Panc1 (cell line): ENCODE results near the gene SLC4A5. TPM values are rescaled to one million over a fixed set of nuclear protein-coding genes. Genes with fewer than 3 reads are reported as not detected.
A peak's percentile ranks its signal among the peaks of the same experiment; 100 is the strongest.
"Not testable (repeated sequence)": the region's sequence is repeated elsewhere in the genome, so short reads cannot be mapped to it uniquely, and the experiment has no call there.

Experiments used
- ATAC-seq: fragments of 200-7000 bp; cut with Tn5 transposase; 2 replicates; pipeline ENCODE4 v1.9.1; 2020; ENCODE audit warnings: mild to moderate bottlenecking, moderate library complexity
- BruUV-seq: library from RNA; stranded (reverse); fragments of 400-500 nt; replicated peaks from 2 replicates; lab custom pipeline; 2021; lab: Mats Ljungman, UMichigan
- CTCF ChIA-PET: fragments of 300-600 bp; sonication (Branson Sonifier 250); formaldehyde crosslinking; loops from one replicate; lab custom pipeline; 2022; ENCODE audit warnings: antibody characterized with exemption; lab: Charles Lee
- POLR2A ChIA-PET: fragments of 300-600 bp; sonication (Branson Sonifier 250); formaldehyde crosslinking; loops from one replicate; lab custom pipeline; 2022; ENCODE audit warnings: antibody characterized with exemption; lab: Charles Lee
- DNase-seq: peaks from one replicate; pipeline ENCODE4 v3.0.0-alpha.2; 2010; ENCODE audit warnings: low read depth, low spot score
- H3K27ac ChIP-seq: 2 replicates; pipeline ENCODE4 v1.5.1; 2011; ENCODE audit warnings: mild to moderate bottlenecking, low read length, inconsistent platforms
- H3K27me3 ChIP-seq: fragments of 200-500 bp; sonication (Bioruptor generic); 2 replicates; pipeline ENCODE4 v1.6.0; 2014; ENCODE audit warnings: low read length, inconsistent platforms; ENCODE audit not compliant: control insufficient read depth, insufficient read depth
- H3K36me3 ChIP-seq: fragments of 200-500 bp; sonication (Bioruptor generic); 2 replicates; pipeline ENCODE4 v1.5.1; 2014; ENCODE audit warnings: inconsistent platforms, mild to moderate bottlenecking, low read length, moderate library complexity; ENCODE audit not compliant: control insufficient read depth, insufficient read depth
- H3K4me1 ChIP-seq: 2 replicates; pipeline ENCODE4 v1.5.1; 2011; ENCODE audit warnings: inconsistent platforms, mild to moderate bottlenecking, low read length, moderate library complexity; ENCODE audit not compliant: control insufficient read depth, insufficient read depth
- H3K4me3 ChIP-seq, 2 experiments: 2 replicates each; pipeline ENCODE4 v1.5.1; 2011 to 2012; ENCODE audit warnings: low read depth in 2 of 2, low read length in 2 of 2, mild to moderate bottlenecking in 2 of 2, inconsistent platforms in 1 of 2, moderate library complexity in 1 of 2
- H3K9me3 ChIP-seq: fragments of 200-500 bp; sonication (Bioruptor generic); 2 replicates; pipeline ENCODE4 v1.5.1; 2014; ENCODE audit warnings: low read depth, mild to moderate bottlenecking, inconsistent platforms, low read length, moderate library complexity; ENCODE audit not compliant: control insufficient read depth, insufficient read depth
- POLR2AphosphoS5 ChIP-seq: IDR thresholded peaks from 2 replicates; pipeline ENCODE4 v1.6.1; 2012; ENCODE audit warnings: mild to moderate bottlenecking, low read depth, low read length, moderate library complexity
- SIN3A ChIP-seq: IDR thresholded peaks from 2 replicates; pipeline ENCODE4 v1.6.1; 2012; ENCODE audit warnings: low read depth, mild to moderate bottlenecking, low read length, moderate library complexity, borderline replicate concordance; ENCODE audit not compliant: insufficient read depth
- TCF7L2 ChIP-seq: IDR thresholded peaks from 2 replicates; pipeline ENCODE4 v1.6.1; 2011; ENCODE audit warnings: mild to moderate bottlenecking, low read depth, low read length, inconsistent platforms
- in situ Hi-C: cut with HindIII; loops from 2 replicates; pipeline ENCODE4 v1.10.0; 2016; ENCODE audit warnings: low sequenced_read_pairs, low pct_unique_long_range_greater_than_20kb
- intact Hi-C: fragments of 100-400 bp; cut with micrococcal nuclease; formaldehyde crosslinking; loops from one replicate; pipeline ENCODE4 v1.10.0; 2022; ENCODE audit not compliant: unreplicated experiment
- total RNA-seq: library from RNA; stranded (reverse); gene quantifications from one replicate; pipeline ENCODE4 v1.2.1, GENCODE V29; 2021; ENCODE audit not compliant: unreplicated experiment
- TF ChIP-seq, protein P1 (sequence below), 2 experiments: IDR thresholded peaks; 2 replicates each; pipeline ENCODE4 v1.6.1; 2011 to 2012; ENCODE audit warnings: low read depth in 2 of 2, control low read depth in 1 of 2, low read length in 1 of 2, mild to moderate bottlenecking in 1 of 2, moderate library complexity in 1 of 2; ENCODE audit not compliant: insufficient read depth in 1 of 2
- TF ChIP-seq, protein P2 (sequence below): fragments of 450-650 bp; IDR thresholded peaks from 2 replicates; pipeline ENCODE4 v1.5.1; 2017; ENCODE audit warnings: mild to moderate bottlenecking

SLC4A5 gene
- total RNA-seq, 1 experiment from 2014 or later = 1.2 TPM

GRCh38 chr2:74188018-74188601 lies 155.1 kb downstream of the SLC4A5 start:
- Histone ChIP-seq H3K9me3 (no peaks in the 10 kb centered on the region), H3K4me1 (no peaks in the 10 kb centered on the region), H3K4me3 (no peak overlapping the region), H3K27me3 (no peaks in the 10 kb centered on the region), H3K36me3 (no peaks in the 10 kb centered on the region), H3K27ac (no peak overlapping the region)
- in situ Hi-C loops = no loop called here
- ATAC-seq (peak; percentile 53; the same call in 1 of the 2 replicates), DNase-seq (no peak)
- TF ChIP-seq, protein P1, sequence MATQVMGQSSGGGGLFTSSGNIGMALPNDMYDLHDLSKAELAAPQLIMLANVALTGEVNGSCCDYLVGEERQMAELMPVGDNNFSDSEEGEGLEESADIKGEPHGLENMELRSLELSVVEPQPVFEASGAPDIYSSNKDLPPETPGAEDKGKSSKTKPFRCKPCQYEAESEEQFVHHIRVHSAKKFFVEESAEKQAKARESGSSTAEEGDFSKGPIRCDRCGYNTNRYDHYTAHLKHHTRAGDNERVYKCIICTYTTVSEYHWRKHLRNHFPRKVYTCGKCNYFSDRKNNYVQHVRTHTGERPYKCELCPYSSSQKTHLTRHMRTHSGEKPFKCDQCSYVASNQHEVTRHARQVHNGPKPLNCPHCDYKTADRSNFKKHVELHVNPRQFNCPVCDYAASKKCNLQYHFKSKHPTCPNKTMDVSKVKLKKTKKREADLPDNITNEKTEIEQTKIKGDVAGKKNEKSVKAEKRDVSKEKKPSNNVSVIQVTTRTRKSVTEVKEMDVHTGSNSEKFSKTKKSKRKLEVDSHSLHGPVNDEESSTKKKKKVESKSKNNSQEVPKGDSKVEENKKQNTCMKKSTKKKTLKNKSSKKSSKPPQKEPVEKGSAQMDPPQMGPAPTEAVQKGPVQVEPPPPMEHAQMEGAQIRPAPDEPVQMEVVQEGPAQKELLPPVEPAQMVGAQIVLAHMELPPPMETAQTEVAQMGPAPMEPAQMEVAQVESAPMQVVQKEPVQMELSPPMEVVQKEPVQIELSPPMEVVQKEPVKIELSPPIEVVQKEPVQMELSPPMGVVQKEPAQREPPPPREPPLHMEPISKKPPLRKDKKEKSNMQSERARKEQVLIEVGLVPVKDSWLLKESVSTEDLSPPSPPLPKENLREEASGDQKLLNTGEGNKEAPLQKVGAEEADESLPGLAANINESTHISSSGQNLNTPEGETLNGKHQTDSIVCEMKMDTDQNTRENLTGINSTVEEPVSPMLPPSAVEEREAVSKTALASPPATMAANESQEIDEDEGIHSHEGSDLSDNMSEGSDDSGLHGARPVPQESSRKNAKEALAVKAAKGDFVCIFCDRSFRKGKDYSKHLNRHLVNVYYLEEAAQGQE (IDR thresholded peaks at IDR 0.05; ENCODE audit: insufficient read depth in 1 of 2, low read depth in 2 of 2, low read length in 1 of 2) = no peak
- no peak for TF ChIP-seq TCF7L2
- TF ChIP-seq POLR2AphosphoS5 = no peak
- TF ChIP-seq SIN3A = no peak
- TF ChIP-seq, protein P2, sequence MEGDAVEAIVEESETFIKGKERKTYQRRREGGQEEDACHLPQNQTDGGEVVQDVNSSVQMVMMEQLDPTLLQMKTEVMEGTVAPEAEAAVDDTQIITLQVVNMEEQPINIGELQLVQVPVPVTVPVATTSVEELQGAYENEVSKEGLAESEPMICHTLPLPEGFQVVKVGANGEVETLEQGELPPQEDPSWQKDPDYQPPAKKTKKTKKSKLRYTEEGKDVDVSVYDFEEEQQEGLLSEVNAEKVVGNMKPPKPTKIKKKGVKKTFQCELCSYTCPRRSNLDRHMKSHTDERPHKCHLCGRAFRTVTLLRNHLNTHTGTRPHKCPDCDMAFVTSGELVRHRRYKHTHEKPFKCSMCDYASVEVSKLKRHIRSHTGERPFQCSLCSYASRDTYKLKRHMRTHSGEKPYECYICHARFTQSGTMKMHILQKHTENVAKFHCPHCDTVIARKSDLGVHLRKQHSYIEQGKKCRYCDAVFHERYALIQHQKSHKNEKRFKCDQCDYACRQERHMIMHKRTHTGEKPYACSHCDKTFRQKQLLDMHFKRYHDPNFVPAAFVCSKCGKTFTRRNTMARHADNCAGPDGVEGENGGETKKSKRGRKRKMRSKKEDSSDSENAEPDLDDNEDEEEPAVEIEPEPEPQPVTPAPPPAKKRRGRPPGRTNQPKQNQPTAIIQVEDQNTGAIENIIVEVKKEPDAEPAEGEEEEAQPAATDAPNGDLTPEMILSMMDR = no peak
- intact Hi-C loops = no loop called here
- CTCF ChIA-PET = no interaction called here
- no TSS peak for BruUV-seq
- POLR2A ChIA-PET = no interaction called here

- H3K4me1 ChIP-seq, in situ Hi-C loops, ATAC-seq, H3K9me3 ChIP-seq, H3K27ac ChIP-seq, intact Hi-C loops, H3K27me3 ChIP-seq, POLR2A ChIA-PET, DNase-seq, H3K36me3 ChIP-seq, H3K4me3 ChIP-seq, BruUV-seq: not testable (repeated sequence)
- CTCF ChIA-PET = interaction anchor here (0.5 kb wide), 1 partner anchor 1325 kb away, joined by 3 read pairs; no protein-coding TSS in a partner anchor
Observed at GRCh38 chr2:74186706-74187105, 156.5 kb downstream of the SLC4A5 start.

GRCh38 chr2:74186038-74186437 lies 157.2 kb downstream of the SLC4A5 start:
- ChIA-PET CTCF (no interaction called here), POLR2A (no interaction called here)
- H3K36me3 ChIP-seq = no peaks in the 10 kb centered on the region
- BruUV-seq = no TSS peak
- H3K27me3 ChIP-seq = no peaks in the 10 kb centered on the region
- intact Hi-C loops = no loop called here
- H3K9me3 ChIP-seq = no peaks in the 10 kb centered on the region
- in situ Hi-C loops = no loop called here
- no peak for TF ChIP-seq TCF7L2
- TF ChIP-seq SIN3A = no peak
- TF ChIP-seq, protein P1 (IDR thresholded peaks at IDR 0.05; ENCODE audit: insufficient read depth in 1 of 2, low read depth in 2 of 2, low read length in 1 of 2) = no peak
- TF ChIP-seq, protein P2 = no peak
- TF ChIP-seq POLR2AphosphoS5 = no peak
- no peak overlapping the region for H3K27ac ChIP-seq
- ATAC-seq (no peak), DNase-seq (no peak)
- H3K4me1 ChIP-seq = no peaks in the 10 kb centered on the region
- H3K4me3 ChIP-seq = no peak overlapping the region
